Measurements from ENCODE around the gene PTPRF. TPM values are rescaled to one million over a fixed set of nuclear protein-coding genes. Genes with fewer than 3 reads are reported as not detected.

PTPRF gene
- total and polyA plus RNA-seq, 4 donors = 41.2 to 241 (median 85.6) TPM

- Histone ChIP-seq H3K9me3 (ENCODE audit: control insufficient read depth in 4 of 4, low read length in 3 of 4) (peaks cover 0 to 8% (median 0%) of the 10 kb centered on the region in 4 donors), H3K36me3 (ENCODE audit: control insufficient read depth in 4 of 4, insufficient read depth in 3 of 4, low read depth in 1 of 4, low read length in 3 of 4) (no peaks in the 10 kb centered on the region), H3K9ac (ENCODE audit: low read depth in 1 of 2, low read length in 2 of 2) (no peak overlapping the region), H3K4me1 (ENCODE audit: control insufficient read depth in 4 of 4, insufficient read depth in 4 of 4, low read length in 3 of 4) (no peaks in the 10 kb centered on the region), H3K4me3 (ENCODE audit: low read depth in 1 of 3, low read length in 3 of 3) (no peak overlapping the region), H3K27me3 (ENCODE audit: control insufficient read depth in 4 of 4, insufficient read depth in 4 of 4, low read length in 3 of 4) (no peaks in the 10 kb centered on the region), H3K27ac (ENCODE audit: low read depth in 1 of 2, low read length in 2 of 2) (no peak overlapping the region)
- TF ChIP-seq SP1 (IDR thresholded peaks at IDR 0.05) (no peak), FOXA2 (IDR thresholded peaks at IDR 0.05) (no peak), GABPA (IDR thresholded peaks at IDR 0.05 in 1 of 2, conservative IDR thresholded peaks at IDR 0.05 in 1 of 2) (no peak), ATF3 (IDR thresholded peaks at IDR 0.05) (no peak), RAD21 (IDR thresholded peaks at IDR 0.05) (no peak), HNF4G (IDR thresholded peaks at IDR 0.05) (no peak), YY1 (IDR thresholded peaks at IDR 0.05) (no peak)
- WGBS = 89% methylated on average over 2 of the region's 2 CpGs
- DNase-seq (ENCODE audit: low spot score) = no peak
Measured at GRCh38 chr1:43484367-43484766, 46.3 kb upstream of the PTPRF start.

- 79% methylated on average over 1 of the region's 1 CpG for WGBS
- no peaks in the 10 kb centered on the region for H3K4me1 ChIP-seq (ENCODE audit: control insufficient read depth in 4 of 4, insufficient read depth in 4 of 4, low read length in 3 of 4)
- H3K27me3 ChIP-seq (ENCODE audit: control insufficient read depth in 4 of 4, insufficient read depth in 4 of 4, low read length in 3 of 4) = no peaks in the 10 kb centered on the region
- H3K4me3 ChIP-seq (ENCODE audit: low read depth in 1 of 3, low read length in 3 of 3) = no peak overlapping the region
- no peak overlapping the region for H3K27ac ChIP-seq (ENCODE audit: low read depth in 1 of 2, low read length in 2 of 2)
- no peak for DNase-seq (ENCODE audit: low spot score)
- H3K9me3 ChIP-seq (ENCODE audit: control insufficient read depth in 4 of 4, low read length in 3 of 4) = peaks cover 0 to 8% (median 0%) of the 10 kb centered on the region in 4 donors
- TF ChIP-seq JUND (IDR thresholded peaks at IDR 0.05) (no peak), YY1 (IDR thresholded peaks at IDR 0.05) (no peak), HNF4G (IDR thresholded peaks at IDR 0.05) (no peak), ZBTB33 (IDR thresholded peaks at IDR 0.05) (no peak), RAD21 (IDR thresholded peaks at IDR 0.05) (no peak), HNF4A (conservative IDR thresholded peaks at IDR 0.05) (no peak), EGR1 (IDR thresholded peaks at IDR 0.05; ENCODE audit: low read depth in 2 of 2) (no peak), FOXA2 (IDR thresholded peaks at IDR 0.05) (no peak), REST (IDR thresholded peaks at IDR 0.05) (no peak), GABPA (IDR thresholded peaks at IDR 0.05 in 1 of 2, conservative IDR thresholded peaks at IDR 0.05 in 1 of 2) (no peak), MAX (IDR thresholded peaks at IDR 0.05) (no peak), RXRA (IDR thresholded peaks at IDR 0.05) (no peak), CTCF (IDR thresholded peaks at IDR 0.05; ENCODE audit: low read depth, low read length, missing input control) (no peak), TAF1 (conservative IDR thresholded peaks at IDR 0.05) (no peak), SP1 (IDR thresholded peaks at IDR 0.05) (no peak), NR2F2 (IDR thresholded peaks at IDR 0.05) (no peak), FOXA1 (IDR thresholded peaks at IDR 0.05) (no peak)
- H3K36me3 ChIP-seq (ENCODE audit: control insufficient read depth in 4 of 4, insufficient read depth in 3 of 4, low read depth in 1 of 4, low read length in 3 of 4) = no peaks in the 10 kb centered on the region
- H3K9ac ChIP-seq (ENCODE audit: low read depth in 1 of 2, low read length in 2 of 2) = no peak overlapping the region
Measured at GRCh38 chr1:43488165-43488564, 42.5 kb upstream of the PTPRF start.
